ENCODE measurements around the gene PRDM16. TPM values are rescaled to one million over a fixed set of nuclear protein-coding genes. Genes with fewer than 3 reads are reported as not detected.
A peak's percentile ranks its signal among the peaks of the same experiment; 100 is the strongest.

PRDM16 gene
- total and polyA plus RNA-seq, 2 of the 13 experiments (the other 11 are each of a cell fraction or from before 2014, with no cell fraction given) = 0.15 to 0.81 TPM

- TF ChIP-seq SRSF9 (IDR thresholded peaks at IDR 0.05; ENCODE audit: borderline replicate concordance, insufficient read depth, low read depth, low read length, poor library complexity, severe bottlenecking) (no peak), TBX2 (CRISPR knock-in tag; IDR thresholded peaks at IDR 0.05; ENCODE audit: borderline replicate concordance) (peak; percentile 47), THAP7 (CRISPR knock-in tag; IDR thresholded peaks at IDR 0.05) (no peak), NR2F6 (IDR thresholded peaks at IDR 0.05) (no peak), NR2F6 (CRISPR knock-in tag; IDR thresholded peaks at IDR 0.05) (peak; percentile 70), PAXIP1 (CRISPR knock-in tag; conservative IDR thresholded peaks at IDR 0.05) (peak; percentile 58), MXD4 (CRISPR knock-in tag; IDR thresholded peaks at IDR 0.05) (peak; percentile 48; the same call in 1 of the 2 replicates), KDM1A (CRISPR knock-in tag; IDR thresholded peaks at IDR 0.05) (peak; percentile 34; the same call in 1 of the 2 replicates), FOXC1 (CRISPR knock-in tag; IDR thresholded peaks at IDR 0.05; ENCODE audit: borderline replicate concordance) (peak; percentile 35; the same call in 1 of the 2 replicates), BRD4 (CRISPR knock-in tag; IDR thresholded peaks at IDR 0.05) (peak; percentile 34; the same call in 1 of the 2 replicates), DMAP1 (CRISPR knock-in tag; IDR thresholded peaks at IDR 0.05) (peak; percentile 79; the same call in 1 of the 2 replicates), STAG1 (CRISPR knock-in tag; IDR thresholded peaks at IDR 0.05) (0 out of 2 replicates have a peak, but pooled peaks have one; percentile 3), ZMAT5 (CRISPR knock-in tag; IDR thresholded peaks at IDR 0.05; ENCODE audit: borderline replicate concordance, low read depth) (no peak), MYPOP (CRISPR knock-in tag; IDR thresholded peaks at IDR 0.05) (peak; percentile 74), RARA (CRISPR knock-in tag; IDR thresholded peaks at IDR 0.05) (peak; percentile 69), IRX3 (CRISPR knock-in tag; IDR thresholded peaks at IDR 0.05; ENCODE audit: borderline replicate concordance, low read depth) (0 out of 2 replicates have a peak, but pooled peaks have one; percentile 23), ZBTB25 (CRISPR knock-in tag; IDR thresholded peaks at IDR 0.05) (no peak; the same call in 1 of the 2 replicates), EED (CRISPR knock-in tag; IDR thresholded peaks at IDR 0.05) (0 out of 2 replicates have a peak, but pooled peaks have one; percentile 53), MIER3 (CRISPR knock-in tag; IDR thresholded peaks at IDR 0.05; ENCODE audit: borderline replicate concordance) (peak; percentile 57; the same call in 1 of the 2 replicates), TOE1 (CRISPR knock-in tag; IDR thresholded peaks at IDR 0.05) (no peak)
These were observed 391.1 kb downstream of the PRDM16 start (continued) for GRCh38 chr1:3459940-3460671.
